LNCAP (cell line): Measurements from ENCODE around the gene LRRC28.

Experiments used
- CTCF ChIP-seq: fragments of 450-650 bp; IDR thresholded peaks from 2 replicates; pipeline ENCODE4 v1.5.1; 2017; ENCODE audit warnings: mild to moderate bottlenecking

LRRC28 gene

GRCh38 chr15:99283717-99284116 lies 32.4 kb downstream of the LRRC28 start:
- no peak for TF ChIP-seq CTCF

- TF ChIP-seq CTCF = no peak
These were observed 40.4 kb downstream of the LRRC28 start for GRCh38 chr15:99291643-99292042.

- no peak for TF ChIP-seq CTCF
These were observed 44.6 kb downstream of the LRRC28 start for GRCh38 chr15:99295840-99296239.

GRCh38 chr15:99296386-99296785 lies 45.1 kb downstream of the LRRC28 start:
- TF ChIP-seq CTCF = no peak

GRCh38 chr15:99303907-99304306 lies 52.6 kb downstream of the LRRC28 start:
- TF ChIP-seq CTCF = no peak

- no peak for TF ChIP-seq CTCF
These were observed 54.7 kb downstream of the LRRC28 start for GRCh38 chr15:99305761-99306505.

- TF ChIP-seq CTCF = no peak
These were observed 55.5 kb downstream of the LRRC28 start for GRCh38 chr15:99306694-99307338.
